Calu3 (cell line): Measurements from ENCODE around the gene NLGN4X. TPM values are rescaled to one million over a fixed set of nuclear protein-coding genes. Genes with fewer than 3 reads are reported as not detected.

Experiments used
- BruUV-seq: library from RNA; stranded (reverse); fragments of 400-500 nt; replicated peaks from 2 replicates; lab custom pipeline; 2021; lab: Mats Ljungman, UMichigan
- CTCF ChIA-PET: fragments of 300-600 bp; sonication (Branson Sonifier 250); formaldehyde crosslinking; loops from one replicate; lab custom pipeline; 2022; ENCODE audit warnings: antibody characterized with exemption; lab: Charles Lee
- DNase-seq: peaks from one replicate; pipeline ENCODE4 v3.0.0; 2022
- H3K27ac Mint-ChIP-seq: one replicate; pipeline ENCODE4 v1.8.0; 2022; ENCODE audit warnings: mixed read lengths; ENCODE audit not compliant: unreplicated experiment
- H3K27me3 Mint-ChIP-seq: one replicate; pipeline ENCODE4 v1.8.0; 2022; ENCODE audit warnings: mixed read lengths; ENCODE audit not compliant: unreplicated experiment
- H3K36me3 Mint-ChIP-seq: one replicate; pipeline ENCODE4 v1.8.0; 2022; ENCODE audit warnings: mild to moderate bottlenecking, moderate library complexity, mixed read lengths; ENCODE audit not compliant: insufficient read depth, unreplicated experiment
- H3K4me1 Mint-ChIP-seq: one replicate; pipeline ENCODE4 v1.8.0; 2022; ENCODE audit warnings: mild to moderate bottlenecking, low read depth, mixed read lengths; ENCODE audit not compliant: unreplicated experiment
- H3K4me3 Mint-ChIP-seq: one replicate; pipeline ENCODE4 v1.8.0; 2022; ENCODE audit warnings: mild to moderate bottlenecking, low read depth, moderate library complexity, mixed read lengths; ENCODE audit not compliant: unreplicated experiment
- H3K9me3 Mint-ChIP-seq: one replicate; pipeline ENCODE4 v1.8.0; 2022; ENCODE audit warnings: low read depth, mixed read lengths; ENCODE audit not compliant: unreplicated experiment
- CTCF ChIP-seq: fragments of 200-600 bp; IDR thresholded peaks from one replicate; pipeline ENCODE4 v1.8.0; 2022; ENCODE audit warnings: antibody characterized with exemption; ENCODE audit not compliant: unreplicated experiment
- intact Hi-C: fragments of 100-400 bp; cut with micrococcal nuclease; formaldehyde crosslinking; loops from one replicate; pipeline ENCODE4 v1.10.0; 2022; ENCODE audit not compliant: unreplicated experiment
- total RNA-seq: library from RNA; stranded (reverse); gene quantifications from 2 replicates; pipeline ENCODE4 v1.2.3, GENCODE V29; 2022

The NLGN4X gene
- total RNA-seq, 1 experiment from 2014 or later, result not detected

DNA sequence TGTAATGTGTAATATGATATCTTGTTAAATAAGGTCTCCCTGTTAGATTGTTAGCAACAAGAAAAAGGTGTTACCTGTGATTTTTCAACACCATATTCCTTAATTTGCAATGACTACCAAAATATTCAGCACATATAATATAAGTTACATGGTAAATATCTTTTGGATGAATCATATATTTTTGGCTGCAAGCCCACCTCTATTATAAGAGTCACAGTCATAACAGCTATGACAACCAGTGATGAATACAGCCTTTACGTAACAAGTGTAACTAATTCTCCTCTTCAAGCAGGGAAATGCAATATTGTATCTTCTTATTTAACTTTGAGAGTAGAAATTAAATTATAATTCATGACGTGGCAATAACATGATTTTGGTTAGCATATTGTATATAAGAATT, 187.0 kb downstream of the NLGN4X start:
- no peak for TF ChIP-seq CTCF
- Mint-ChIP-seq H3K4me1 (no peaks in the 10 kb centered on the region), H3K9me3 (peaks cover 3% of the 10 kb centered on the region), H3K4me3 (no peak overlapping the region), H3K27me3 (no peaks in the 10 kb centered on the region), H3K36me3 (no peaks in the 10 kb centered on the region), H3K27ac (no peak overlapping the region)
- CTCF ChIA-PET, result no interaction called here
- BruUV-seq, result no TSS peak
- DNase-seq, result no peak
- intact Hi-C loops, result no loop called here

GRCh38 chrX:6029014-6029413, 199.7 kb downstream of the NLGN4X start:
- Mint-ChIP-seq H3K4me3 (no peak overlapping the region), H3K36me3 (no peaks in the 10 kb centered on the region), H3K27me3 (no peaks in the 10 kb centered on the region), H3K4me1 (no peaks in the 10 kb centered on the region), H3K9me3 (peaks cover 2% of the 10 kb centered on the region), H3K27ac (no peak overlapping the region)
- no peak for DNase-seq
- no TSS peak for BruUV-seq
- intact Hi-C loops, result loop anchor here (10.0 kb wide), 1 partner anchor 1896 kb away; the partner anchor contains the start of gene PNPLA4
- CTCF ChIA-PET, result no interaction called here
- no peak for TF ChIP-seq CTCF

DNA sequence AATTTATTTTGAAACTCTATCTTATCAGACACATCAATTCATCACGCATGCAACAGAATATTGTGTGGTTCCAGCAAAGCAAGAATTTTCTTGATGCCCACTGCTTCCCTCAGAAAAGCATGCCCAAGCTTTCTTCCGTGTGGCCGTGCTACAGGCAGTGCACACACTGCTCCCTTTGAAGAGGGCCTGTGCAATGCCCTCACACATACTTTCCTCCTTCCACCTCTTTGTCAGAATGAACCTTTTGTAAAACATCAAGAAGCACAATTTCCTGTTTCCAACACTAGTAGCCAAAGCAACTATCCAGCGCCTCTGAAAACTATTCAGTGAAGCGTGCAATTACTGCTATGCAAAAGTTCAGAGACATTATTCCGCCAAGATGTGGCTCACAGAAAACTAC, 201.7 kb downstream of the NLGN4X start:
- CTCF ChIA-PET, result no interaction called here
- Mint-ChIP-seq H3K36me3 (no peaks in the 10 kb centered on the region), H3K4me3 (no peak overlapping the region), H3K4me1 (no peaks in the 10 kb centered on the region), H3K27ac (no peak overlapping the region), H3K9me3 (peaks cover 2% of the 10 kb centered on the region), H3K27me3 (no peaks in the 10 kb centered on the region)
- BruUV-seq, result no TSS peak
- intact Hi-C loops, result loop anchor here (10.0 kb wide), 1 partner anchor 1898 kb away; the partner anchor contains the start of gene PNPLA4
- DNase-seq, result no peak
- no peak for TF ChIP-seq CTCF

DNA sequence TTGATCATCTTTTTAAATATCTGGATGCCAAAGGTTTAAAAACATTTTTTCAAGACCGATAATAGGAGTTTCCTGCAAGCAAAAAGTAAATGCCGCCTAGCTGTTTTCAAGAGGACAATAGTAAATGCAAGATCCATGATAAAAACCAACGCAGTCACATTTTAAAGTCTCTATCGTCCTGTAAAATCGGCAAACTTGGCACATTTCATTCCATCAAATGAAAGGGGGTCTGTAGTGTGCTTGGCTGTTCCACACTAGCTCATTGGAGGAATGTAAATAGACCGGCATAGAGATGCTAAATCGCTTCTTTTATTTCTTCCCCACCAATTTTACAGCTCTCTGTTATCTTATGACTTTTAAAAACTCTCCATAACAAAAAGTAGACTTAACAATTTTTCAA, 202.2 kb downstream of the NLGN4X start:
- intact Hi-C loops, result loop anchor here (10.0 kb wide), 1 partner anchor 1898 kb away; the partner anchor contains the start of gene PNPLA4
- Mint-ChIP-seq H3K4me1 (no peaks in the 10 kb centered on the region), H3K9me3 (peaks cover 2% of the 10 kb centered on the region), H3K4me3 (no peak overlapping the region), H3K36me3 (peaks cover under 1% of the 10 kb centered on the region), H3K27ac (no peak overlapping the region), H3K27me3 (no peaks in the 10 kb centered on the region)
- TF ChIP-seq CTCF, result no peak
- no peak for DNase-seq
- no TSS peak for BruUV-seq
- CTCF ChIA-PET, result no interaction called here
